Measurements from ENCODE around the gene DRG1. TPM values are rescaled to one million over a fixed set of nuclear protein-coding genes. Genes with fewer than 3 reads are reported as not detected.

Gene DRG1
- total RNA-seq, 1 experiment from 2014 or later = 48.7 TPM

GRCh38 chr22:31445642-31446041, 46.2 kb downstream of the DRG1 start:
- Histone ChIP-seq H2AFZ (ENCODE audit: low read length) (no peak overlapping the region), H3K4me1 (ENCODE audit: low read length) (peaks cover 15% of the 10 kb centered on the region), H3K9ac (ENCODE audit: low read length) (no peak overlapping the region), H3K27me3 (ENCODE audit: low read length) (no peaks in the 10 kb centered on the region), H3K9me2 (replicated peaks; ENCODE audit: insufficient read depth, low read length) (no peaks in the 10 kb centered on the region), H3K9me3 (ENCODE audit: low read length) (no peaks in the 10 kb centered on the region), H3K36me3 (ENCODE audit: insufficient read depth, low read length) (peaks cover 23% of the 10 kb centered on the region), H4K20me1 (ENCODE audit: insufficient read depth, low read depth, low read length) (no peaks in the 10 kb centered on the region), H3K4me3 (ENCODE audit: low read length) (no peak overlapping the region), H3K27ac (ENCODE audit: low read length) (no peak overlapping the region), H3K79me2 (ENCODE audit: low read length) (no peaks in the 10 kb centered on the region), H3K4me2 (ENCODE audit: low read depth, low read length, poor library complexity, severe bottlenecking) (no peak overlapping the region)
- DNase-seq = no peak

- Histone ChIP-seq H3K79me2 (ENCODE audit: low read length) (no peaks in the 10 kb centered on the region), H3K27ac (ENCODE audit: low read length) (no peak overlapping the region)
Measured at GRCh38 chr22:31446208-31446607, 46.8 kb downstream of the DRG1 start.

GRCh38 chr22:31446767-31447166, 47.4 kb downstream of the DRG1 start:
- H3K79me2 ChIP-seq (ENCODE audit: low read length) = no peaks in the 10 kb centered on the region
- no peaks in the 10 kb centered on the region for H3K9me3 ChIP-seq (ENCODE audit: low read length)
- no peaks in the 10 kb centered on the region for H3K27me3 ChIP-seq (ENCODE audit: low read length)
- no peak overlapping the region for H3K4me2 ChIP-seq (ENCODE audit: low read depth, low read length, poor library complexity, severe bottlenecking)
- no peak overlapping the region for H3K9ac ChIP-seq (ENCODE audit: low read length)
- no peaks in the 10 kb centered on the region for H4K20me1 ChIP-seq (ENCODE audit: insufficient read depth, low read depth, low read length)
- no peak overlapping the region for H3K4me3 ChIP-seq (ENCODE audit: low read length)
- no peak for DNase-seq
- H3K9me2 ChIP-seq (replicated peaks; ENCODE audit: insufficient read depth, low read length) = no peaks in the 10 kb centered on the region
- H2AFZ ChIP-seq (ENCODE audit: low read length) = no peak overlapping the region
- peaks cover 15% of the 10 kb centered on the region for H3K4me1 ChIP-seq (ENCODE audit: low read length)
- H3K36me3 ChIP-seq (ENCODE audit: insufficient read depth, low read length) = peaks cover 18% of the 10 kb centered on the region
- no peak overlapping the region for H3K27ac ChIP-seq (ENCODE audit: low read length)

More at GRCh38 chr22:31446208-31446607, 46.8 kb downstream of the DRG1 start:
- Histone ChIP-seq H3K36me3 (ENCODE audit: insufficient read depth, low read length) (peaks cover 21% of the 10 kb centered on the region), H3K9me3 (ENCODE audit: low read length) (no peaks in the 10 kb centered on the region), H3K4me2 (ENCODE audit: low read depth, low read length, poor library complexity, severe bottlenecking) (no peak overlapping the region), H3K4me3 (ENCODE audit: low read length) (no peak overlapping the region), H3K4me1 (ENCODE audit: low read length) (peaks cover 15% of the 10 kb centered on the region), H2AFZ (ENCODE audit: low read length) (no peak overlapping the region), H3K9me2 (replicated peaks; ENCODE audit: insufficient read depth, low read length) (no peaks in the 10 kb centered on the region), H3K9ac (ENCODE audit: low read length) (no peak overlapping the region), H3K27me3 (ENCODE audit: low read length) (no peaks in the 10 kb centered on the region), H4K20me1 (ENCODE audit: insufficient read depth, low read depth, low read length) (no peaks in the 10 kb centered on the region)
- no peak for DNase-seq

- H3K27me3 ChIP-seq (ENCODE audit: low read length) = no peaks in the 10 kb centered on the region
- no peak overlapping the region for H3K4me3 ChIP-seq (ENCODE audit: low read length)
- H3K4me2 ChIP-seq (ENCODE audit: low read depth, low read length, poor library complexity, severe bottlenecking) = no peak overlapping the region
- H3K9ac ChIP-seq (ENCODE audit: low read length) = no peak overlapping the region
- no peak overlapping the region for H2AFZ ChIP-seq (ENCODE audit: low read length)
- H3K36me3 ChIP-seq (ENCODE audit: insufficient read depth, low read length) = peaks cover 13% of the 10 kb centered on the region; the same call in 1 of the 2 replicates
- H3K27ac ChIP-seq (ENCODE audit: low read length) = no peak overlapping the region
- peaks cover 21% of the 10 kb centered on the region for H3K4me1 ChIP-seq (ENCODE audit: low read length)
- DNase-seq = no peak
- H3K79me2 ChIP-seq (ENCODE audit: low read length) = no peaks in the 10 kb centered on the region
- no peaks in the 10 kb centered on the region for H3K9me2 ChIP-seq (replicated peaks; ENCODE audit: insufficient read depth, low read length)
- H4K20me1 ChIP-seq (ENCODE audit: insufficient read depth, low read depth, low read length) = no peaks in the 10 kb centered on the region
- no peaks in the 10 kb centered on the region for H3K9me3 ChIP-seq (ENCODE audit: low read length)
Measured at GRCh38 chr22:31447337-31447736, 47.9 kb downstream of the DRG1 start.

GRCh38 chr22:31448382-31448781, 49.0 kb downstream of the DRG1 start:
- H3K36me3 ChIP-seq (ENCODE audit: insufficient read depth, low read length) = peaks cover 17% of the 10 kb centered on the region; the same call in 1 of the 2 replicates

GRCh38 chr22:31449506-31449905, 50.1 kb downstream of the DRG1 start:
- no peak overlapping the region for H3K9ac ChIP-seq (ENCODE audit: low read length)
- H3K4me3 ChIP-seq (ENCODE audit: low read length) = no peak overlapping the region
- no peak overlapping the region for H3K4me2 ChIP-seq (ENCODE audit: low read depth, low read length, poor library complexity, severe bottlenecking)
- H3K9me3 ChIP-seq (ENCODE audit: low read length) = no peaks in the 10 kb centered on the region
- H3K79me2 ChIP-seq (ENCODE audit: low read length) = no peaks in the 10 kb centered on the region
- H4K20me1 ChIP-seq (ENCODE audit: insufficient read depth, low read depth, low read length) = no peaks in the 10 kb centered on the region
- peaks cover 25% of the 10 kb centered on the region for H3K36me3 ChIP-seq (ENCODE audit: insufficient read depth, low read length)
- H2AFZ ChIP-seq (ENCODE audit: low read length) = no peak overlapping the region
- H3K27ac ChIP-seq (ENCODE audit: low read length) = peak overlapping the region; percentile 38
- DNase-seq = peak; percentile 62
- no peaks in the 10 kb centered on the region for H3K27me3 ChIP-seq (ENCODE audit: low read length)
- no peaks in the 10 kb centered on the region for H3K9me2 ChIP-seq (replicated peaks; ENCODE audit: insufficient read depth, low read length)
- peaks cover 36% of the 10 kb centered on the region for H3K4me1 ChIP-seq (ENCODE audit: low read length)

More at GRCh38 chr22:31448382-31448781, 49.0 kb downstream of the DRG1 start:
- Histone ChIP-seq H2AFZ (ENCODE audit: low read length) (no peak overlapping the region), H3K9me3 (ENCODE audit: low read length) (no peaks in the 10 kb centered on the region), H3K79me2 (ENCODE audit: low read length) (no peaks in the 10 kb centered on the region), H3K4me3 (ENCODE audit: low read length) (no peak overlapping the region), H4K20me1 (ENCODE audit: insufficient read depth, low read depth, low read length) (no peaks in the 10 kb centered on the region), H3K27ac (ENCODE audit: low read length) (no peak overlapping the region), H3K9me2 (replicated peaks; ENCODE audit: insufficient read depth, low read length) (no peaks in the 10 kb centered on the region), H3K4me1 (ENCODE audit: low read length) (peaks cover 30% of the 10 kb centered on the region), H3K9ac (ENCODE audit: low read length) (no peak overlapping the region), H3K27me3 (ENCODE audit: low read length) (no peaks in the 10 kb centered on the region), H3K4me2 (ENCODE audit: low read depth, low read length, poor library complexity, severe bottlenecking) (no peak overlapping the region)
- no peak for DNase-seq

- peaks cover 39% of the 10 kb centered on the region for H3K36me3 ChIP-seq (ENCODE audit: insufficient read depth, low read length)
- no peak overlapping the region for H3K4me3 ChIP-seq (ENCODE audit: low read length)
- peak overlapping the region; percentile 7 for H3K4me2 ChIP-seq (ENCODE audit: low read depth, low read length, poor library complexity, severe bottlenecking)
- H2AFZ ChIP-seq (ENCODE audit: low read length) = no peak overlapping the region
- no peaks in the 10 kb centered on the region for H4K20me1 ChIP-seq (ENCODE audit: insufficient read depth, low read depth, low read length)
- peak overlapping the region; percentile 48 for H3K27ac ChIP-seq (ENCODE audit: low read length)
- no peaks in the 10 kb centered on the region for H3K9me2 ChIP-seq (replicated peaks; ENCODE audit: insufficient read depth, low read length)
- no peaks in the 10 kb centered on the region for H3K27me3 ChIP-seq (ENCODE audit: low read length)
- no peaks in the 10 kb centered on the region for H3K9me3 ChIP-seq (ENCODE audit: low read length)
- peaks cover 3% of the 10 kb centered on the region; the same call in 1 of the 2 replicates for H3K79me2 ChIP-seq (ENCODE audit: low read length)
- H3K4me1 ChIP-seq (ENCODE audit: low read length) = peaks cover 36% of the 10 kb centered on the region
- H3K9ac ChIP-seq (ENCODE audit: low read length) = no peak overlapping the region
- peak; percentile 75 for DNase-seq
Measured at GRCh38 chr22:31451709-31452571, 52.5 kb downstream of the DRG1 start.

GRCh38 chr22:31461699-31462098, 62.3 kb downstream of the DRG1 start:
- no peak overlapping the region for H3K27ac ChIP-seq (ENCODE audit: low read length)

More at GRCh38 chr22:31461699-31462098, 62.3 kb downstream of the DRG1 start:
- H3K4me1 ChIP-seq (ENCODE audit: low read length) = peaks cover 10% of the 10 kb centered on the region
- H3K79me2 ChIP-seq (ENCODE audit: low read length) = peaks cover 34% of the 10 kb centered on the region
- peaks cover 59% of the 10 kb centered on the region for H3K36me3 ChIP-seq (ENCODE audit: insufficient read depth, low read length)
- H3K27me3 ChIP-seq (ENCODE audit: low read length) = no peaks in the 10 kb centered on the region
- no peak overlapping the region for H3K4me2 ChIP-seq (ENCODE audit: low read depth, low read length, poor library complexity, severe bottlenecking)
- H2AFZ ChIP-seq (ENCODE audit: low read length) = no peak overlapping the region
- H3K9ac ChIP-seq (ENCODE audit: low read length) = no peak overlapping the region
- no peak for DNase-seq
- H3K4me3 ChIP-seq (ENCODE audit: low read length) = no peak overlapping the region
- H3K9me2 ChIP-seq (replicated peaks; ENCODE audit: insufficient read depth, low read length) = no peaks in the 10 kb centered on the region
- no peaks in the 10 kb centered on the region for H4K20me1 ChIP-seq (ENCODE audit: insufficient read depth, low read depth, low read length)
- no peaks in the 10 kb centered on the region for H3K9me3 ChIP-seq (ENCODE audit: low read length)

All from Karpas-422 (cell line).